Tibial nerve (tissue), 4 donors: ENCODE results near the gene SLIT3. TPM values are rescaled to one million over a fixed set of nuclear protein-coding genes. Genes with fewer than 3 reads are reported as not detected.
A peak's percentile ranks its signal among the peaks of the same experiment; 100 is the strongest.

Source experiments
- DNase-seq, 2 donors: peaks; one replicate each; pipeline ENCODE4 v3.0.0-alpha.2; 2019; ENCODE audit warnings: low spot score in 2 of 2
- H3K27ac ChIP-seq, 4 donors: fragments of 200-600 bp; sonication (generic) in 3 of 4; one replicate each; pipeline ENCODE4 v1.5.1; 2017 to 2019; ENCODE audit warnings: mild to moderate bottlenecking in 1 of 4
- H3K27me3 ChIP-seq, 2 donors: fragments of 200-600 bp; sonication (generic) in 1 of 2; one replicate each; pipeline versions ENCODE4 v1.5.1 to v1.6.0; 2017 to 2019
- H3K36me3 ChIP-seq, 3 donors: fragments of 200-600 bp; sonication (generic); one replicate each; pipeline ENCODE4 v1.5.1; 2018 to 2019
- H3K4me1 ChIP-seq, 4 donors: fragments of 200-600 bp; sonication (generic) in 3 of 4; one replicate each; pipeline ENCODE4 v1.5.1; 2017 to 2019
- H3K4me3 ChIP-seq, 4 donors: fragments of 200-600 bp; sonication (generic) in 3 of 4; one replicate each; pipeline ENCODE4 v1.5.1; 2017 to 2019; ENCODE audit warnings: mild to moderate bottlenecking in 1 of 4, moderate library complexity in 1 of 4
- H3K9me3 ChIP-seq, 4 donors: fragments of 200-600 bp; sonication (generic) in 3 of 4; one replicate each; pipeline ENCODE4 v1.5.1; 2017 to 2019
- EP300 ChIP-seq, 2 donors: sonication (generic); formaldehyde crosslinking; IDR thresholded peaks; one replicate each; pipeline ENCODE4 v1.6.1; 2017; ENCODE audit warnings: antibody characterized with exemption in 2 of 2, mild to moderate bottlenecking in 1 of 2
- POLR2A ChIP-seq, 2 donors: fragments of 450-650 bp; IDR thresholded peaks; one replicate each; pipeline ENCODE4 v1.6.1; 2017; ENCODE audit warnings: antibody characterized with exemption in 2 of 2, mild to moderate bottlenecking in 2 of 2, moderate library complexity in 2 of 2
- WGBS, 2 donors: methylation state at CpG; one replicate each; pipeline ENCODE4 v1.1.5; 2018; 5-methylcytosine and 5-hydroxymethylcytosine counted together
- total RNA-seq, 4 donors: library from RNA; depleted of rRNA; stranded (reverse); fragments of >200 nt; gene quantifications; one replicate each; pipeline ENCODE4 v1.1.0, GENCODE V29; 2016
- TF ChIP-seq, protein P1 (sequence below), 5 experiments: fragments of 200-600 bp in 3 of 5; fragments of 450-650 bp in 2 of 5; sonication (generic) in 3 of 5; IDR thresholded peaks; one replicate each; pipeline ENCODE4 v1.5.1; 2016 to 2019; ENCODE audit warnings: antibody characterized with exemption in 5 of 5, mild to moderate bottlenecking in 3 of 5, moderate library complexity in 2 of 5

Gene SLIT3
- total RNA-seq, 4 donors from 2014 or later: 16.6 to 39.0 (median 20.2) TPM

DNA sequence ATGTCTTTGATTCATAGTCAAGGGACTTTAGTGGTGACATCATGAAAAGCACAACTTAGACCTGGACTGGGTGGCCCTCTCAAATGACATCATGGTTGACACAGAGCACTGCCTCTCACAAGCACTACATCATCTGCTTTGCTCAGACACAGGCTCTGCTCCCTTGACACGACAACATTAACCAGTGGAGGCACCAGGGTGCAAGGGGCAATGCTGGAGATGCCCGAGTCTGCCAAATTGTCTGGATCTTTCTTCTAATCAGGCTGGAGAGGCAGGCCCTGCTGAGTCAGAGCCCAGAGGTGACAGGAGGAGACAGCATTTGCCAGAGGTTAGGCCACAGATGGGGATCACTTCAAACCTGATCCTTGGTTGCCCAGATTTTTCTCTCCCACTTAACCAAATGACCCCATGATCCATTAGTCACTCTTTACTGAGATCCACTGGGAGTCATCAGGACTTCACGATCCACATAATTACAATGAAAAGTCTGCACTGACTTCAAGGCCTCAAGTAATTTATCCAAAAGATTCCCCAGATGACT, 174.4 kb downstream of the SLIT3 start:
- no peak overlapping the region for H3K4me3 ChIP-seq
- no peaks in the 10 kb centered on the region for H3K36me3 ChIP-seq
- 70 to 82% methylated on average over 3 of the region's 3 CpGs for WGBS, 2 donors
- no peak for DNase-seq
- peaks cover 0 to 2% (median 0%) of the 10 kb centered on the region in 4 donors for H3K4me1 ChIP-seq
- no peak overlapping the region for H3K27ac ChIP-seq
- H3K9me3 ChIP-seq: peaks cover 0 to 4% (median 0%) of the 10 kb centered on the region in 4 donors
- no peak for TF ChIP-seq POLR2A (IDR thresholded peaks at IDR 0.05)
- TF ChIP-seq, protein P1, sequence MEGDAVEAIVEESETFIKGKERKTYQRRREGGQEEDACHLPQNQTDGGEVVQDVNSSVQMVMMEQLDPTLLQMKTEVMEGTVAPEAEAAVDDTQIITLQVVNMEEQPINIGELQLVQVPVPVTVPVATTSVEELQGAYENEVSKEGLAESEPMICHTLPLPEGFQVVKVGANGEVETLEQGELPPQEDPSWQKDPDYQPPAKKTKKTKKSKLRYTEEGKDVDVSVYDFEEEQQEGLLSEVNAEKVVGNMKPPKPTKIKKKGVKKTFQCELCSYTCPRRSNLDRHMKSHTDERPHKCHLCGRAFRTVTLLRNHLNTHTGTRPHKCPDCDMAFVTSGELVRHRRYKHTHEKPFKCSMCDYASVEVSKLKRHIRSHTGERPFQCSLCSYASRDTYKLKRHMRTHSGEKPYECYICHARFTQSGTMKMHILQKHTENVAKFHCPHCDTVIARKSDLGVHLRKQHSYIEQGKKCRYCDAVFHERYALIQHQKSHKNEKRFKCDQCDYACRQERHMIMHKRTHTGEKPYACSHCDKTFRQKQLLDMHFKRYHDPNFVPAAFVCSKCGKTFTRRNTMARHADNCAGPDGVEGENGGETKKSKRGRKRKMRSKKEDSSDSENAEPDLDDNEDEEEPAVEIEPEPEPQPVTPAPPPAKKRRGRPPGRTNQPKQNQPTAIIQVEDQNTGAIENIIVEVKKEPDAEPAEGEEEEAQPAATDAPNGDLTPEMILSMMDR (IDR thresholded peaks at IDR 0.05): no peak
- TF ChIP-seq EP300 (IDR thresholded peaks at IDR 0.05): peak in 1 of 2 donors; percentile 27
- no peaks in the 10 kb centered on the region for H3K27me3 ChIP-seq

- Histone ChIP-seq H3K27me3 (no peaks in the 10 kb centered on the region), H3K36me3 (no peaks in the 10 kb centered on the region), H3K9me3 (peaks cover 0 to 4% (median 0%) of the 10 kb centered on the region in 4 donors), H3K4me3 (no peak overlapping the region), H3K4me1 (no peaks in the 10 kb centered on the region), H3K27ac (no peak overlapping the region)
- TF ChIP-seq POLR2A (IDR thresholded peaks at IDR 0.05) (no peak), EP300 (IDR thresholded peaks at IDR 0.05) (no peak)
- TF ChIP-seq, protein P1 (IDR thresholded peaks at IDR 0.05): no peak
- WGBS, 2 donors: 71 to 77% methylated on average over 7 of the region's 7 CpGs
- DNase-seq: no peak
These were observed 175.4 kb downstream of the SLIT3 start for GRCh38 chr5:169125571-169125970.

GRCh38 chr5:169122951-169123350, 178.0 kb downstream of the SLIT3 start:
- TF ChIP-seq EP300 (IDR thresholded peaks at IDR 0.05): no peak
- TF ChIP-seq POLR2A (IDR thresholded peaks at IDR 0.05): no peak
- TF ChIP-seq, protein P1 (IDR thresholded peaks at IDR 0.05): no peak
- H3K4me3 ChIP-seq: no peak overlapping the region
- peaks cover 0 to 4% (median 0%) of the 10 kb centered on the region in 4 donors for H3K9me3 ChIP-seq
- no peak for DNase-seq
- no peaks in the 10 kb centered on the region for H3K27me3 ChIP-seq
- H3K36me3 ChIP-seq: no peaks in the 10 kb centered on the region
- WGBS, 2 donors: 66 to 81% methylated on average over 1 of the region's 1 CpG
- H3K27ac ChIP-seq: no peak overlapping the region
- no peaks in the 10 kb centered on the region for H3K4me1 ChIP-seq

GRCh38 chr5:169121630-169122420, 179.1 kb downstream of the SLIT3 start:
- no peaks in the 10 kb centered on the region for H3K4me1 ChIP-seq
- no peaks in the 10 kb centered on the region for H3K36me3 ChIP-seq
- 81% methylated on average over 5 of the region's 5 CpGs for WGBS, 2 donors
- no peak overlapping the region for H3K27ac ChIP-seq
- no peaks in the 10 kb centered on the region for H3K27me3 ChIP-seq
- no peak overlapping the region for H3K4me3 ChIP-seq
- TF ChIP-seq EP300 (IDR thresholded peaks at IDR 0.05) (no peak), POLR2A (IDR thresholded peaks at IDR 0.05) (no peak)
- TF ChIP-seq, protein P1 (IDR thresholded peaks at IDR 0.05): no peak
- H3K9me3 ChIP-seq: peaks cover 0 to 4% (median 0%) of the 10 kb centered on the region in 4 donors
- no peak for DNase-seq
